SKM-1 (cell line): ENCODE data around the gene UPK1B.
A peak's percentile ranks its signal among the peaks of the same experiment; 100 is the strongest.

Experiments used
- DNase-seq: peaks from one replicate; lab custom pipeline; 2025; ENCODE audit not compliant: unreplicated experiment; lab: John Stamatoyannopoulos, UW

The UPK1B gene

GRCh38 chr3:119175872-119176756, 2.7 kb downstream of the UPK1B start:
- DNase-seq = no peak

DNA sequence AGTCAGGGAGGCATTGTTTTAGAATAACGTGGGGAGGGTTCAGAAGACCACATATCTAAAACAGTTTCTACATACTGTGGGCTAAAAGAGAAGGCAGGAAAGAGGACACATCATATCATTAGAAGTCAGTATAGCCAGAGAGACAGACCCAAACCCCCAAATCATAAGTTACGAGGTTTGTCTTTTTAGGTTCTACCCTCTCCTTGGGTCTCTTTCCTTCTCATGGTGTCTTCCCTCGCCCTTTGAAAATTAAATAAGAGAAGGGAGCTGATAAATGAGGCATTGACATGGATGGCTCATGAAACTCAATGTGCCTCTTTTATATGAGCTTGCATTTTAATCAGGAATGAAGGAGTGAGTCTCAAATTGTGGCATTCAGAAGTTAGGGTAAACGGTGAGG, 3.4 kb downstream of the UPK1B start:
- DNase-seq = no peak

GRCh38 chr3:119177321-119177720, 3.9 kb downstream of the UPK1B start:
- DNase-seq = no peak

DNA sequence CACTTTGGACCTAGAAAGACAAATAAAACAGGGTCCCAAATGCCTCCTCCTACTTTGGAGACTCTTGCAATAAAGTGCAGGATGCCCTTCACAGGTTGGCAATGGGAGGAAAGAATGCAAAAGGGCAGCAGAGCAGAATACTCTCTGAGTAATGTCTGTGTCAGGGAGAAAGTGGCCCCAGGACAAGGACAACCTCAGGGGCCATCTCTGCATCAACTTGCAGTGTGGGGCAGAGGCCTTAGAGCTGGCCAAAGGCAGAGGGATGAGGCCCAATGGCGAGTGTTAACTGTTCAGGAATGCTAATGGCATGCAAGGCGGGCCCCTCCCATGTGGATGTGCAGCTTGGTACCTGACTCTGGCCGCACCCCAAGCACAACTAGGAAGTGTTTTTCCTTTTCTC, 8.4 kb downstream of the UPK1B start:
- no peak for DNase-seq

GRCh38 chr3:119184111-119184510, 10.7 kb downstream of the UPK1B start:
- no peak for DNase-seq

DNA sequence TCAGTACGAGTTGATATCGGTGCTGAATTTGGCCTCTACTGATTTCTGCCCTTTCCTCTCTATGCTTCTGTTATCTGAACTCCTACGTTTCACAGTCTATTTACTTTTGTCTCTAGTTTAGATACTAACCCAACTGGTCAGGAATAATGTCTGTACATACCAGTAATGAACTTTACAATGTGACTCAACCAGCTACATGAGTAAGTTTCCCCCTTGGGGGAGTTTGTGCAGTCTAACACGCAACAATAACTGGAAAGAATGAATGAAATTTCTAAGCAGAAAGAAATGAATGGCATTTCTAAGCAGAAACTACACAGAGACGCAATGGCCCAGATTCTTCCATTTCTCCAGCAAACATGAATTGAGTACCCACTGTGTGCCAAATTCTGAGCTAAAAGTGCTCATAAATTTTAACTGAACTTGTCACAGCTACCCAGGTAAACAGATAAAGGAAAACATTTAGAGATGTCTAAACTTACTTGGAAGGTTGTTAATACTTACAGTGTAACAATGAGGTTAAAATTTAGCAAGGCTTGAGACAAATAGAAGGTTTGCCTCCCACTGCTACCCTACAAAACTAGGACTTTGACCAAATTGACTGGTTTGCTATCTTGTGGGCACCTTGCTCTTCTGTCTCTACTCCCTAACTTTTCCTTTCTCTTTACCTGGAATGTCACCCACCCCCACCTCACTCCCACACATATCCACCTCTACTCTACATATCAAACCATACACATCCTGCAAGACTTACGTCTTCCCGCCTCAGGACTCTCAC, 11.6 kb downstream of the UPK1B start:
- DNase-seq = no peak

DNA sequence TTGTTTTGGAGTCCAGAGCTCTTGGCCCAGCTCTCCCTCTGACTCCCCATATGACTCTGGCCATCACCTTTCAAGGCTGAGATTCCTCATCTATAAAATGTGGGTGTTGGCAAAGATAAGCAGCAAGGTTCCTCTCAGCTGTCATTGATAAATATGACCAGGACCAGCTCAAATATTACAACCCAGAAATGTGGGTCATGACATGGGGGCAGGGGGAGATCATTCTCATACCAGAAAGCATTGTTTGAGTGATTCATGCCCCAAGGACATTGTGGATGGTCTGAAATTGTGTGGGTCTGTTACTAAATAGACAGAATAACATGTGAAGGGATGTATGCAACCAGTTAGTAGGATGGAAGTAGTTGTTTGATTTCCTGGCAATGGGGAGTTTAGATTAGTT, 13.9 kb downstream of the UPK1B start:
- no peak for DNase-seq

GRCh38 chr3:119191800-119192199, 18.4 kb downstream of the UPK1B start:
- no peak for DNase-seq

- no peak for DNase-seq
Observed at GRCh38 chr3:119194237-119195150, 21.1 kb downstream of the UPK1B start.

DNA sequence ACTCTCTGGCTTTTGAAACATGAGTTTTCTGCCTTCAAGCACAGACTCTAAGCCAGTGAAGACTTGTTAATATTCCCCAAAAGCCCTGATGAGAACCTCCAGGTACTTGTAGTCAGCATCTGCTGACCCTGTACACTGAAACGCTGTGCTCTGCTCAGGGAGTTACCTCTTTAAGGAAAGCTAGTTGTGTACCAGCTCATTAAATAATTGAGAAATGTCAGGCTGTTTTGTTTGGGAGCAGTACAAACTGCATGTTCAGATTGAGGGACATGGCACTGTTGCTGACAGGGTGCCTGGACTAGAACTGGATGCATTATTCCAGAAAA, 21.7 kb downstream of the UPK1B start:
- DNase-seq = no peak

DNA sequence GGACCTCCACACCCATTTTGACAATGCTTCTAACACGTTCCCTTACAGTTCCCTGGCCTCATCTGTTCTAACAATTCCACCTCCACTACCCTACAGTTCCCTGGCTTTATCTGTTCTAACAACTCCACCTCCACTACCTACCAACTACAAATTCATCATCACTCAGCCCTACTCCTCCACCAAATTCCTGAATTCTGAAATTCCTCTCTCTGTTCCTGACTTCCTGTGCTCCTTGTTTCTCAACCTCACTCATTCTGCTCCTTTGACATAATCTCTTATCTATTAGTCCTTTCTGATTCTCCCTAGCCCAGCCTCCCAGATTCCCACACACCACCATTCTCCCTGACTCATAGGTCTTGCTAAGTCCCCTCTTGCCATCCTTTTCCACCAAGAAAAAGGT, 22.5 kb downstream of the UPK1B start:
- DNase-seq = no peak

DNA sequence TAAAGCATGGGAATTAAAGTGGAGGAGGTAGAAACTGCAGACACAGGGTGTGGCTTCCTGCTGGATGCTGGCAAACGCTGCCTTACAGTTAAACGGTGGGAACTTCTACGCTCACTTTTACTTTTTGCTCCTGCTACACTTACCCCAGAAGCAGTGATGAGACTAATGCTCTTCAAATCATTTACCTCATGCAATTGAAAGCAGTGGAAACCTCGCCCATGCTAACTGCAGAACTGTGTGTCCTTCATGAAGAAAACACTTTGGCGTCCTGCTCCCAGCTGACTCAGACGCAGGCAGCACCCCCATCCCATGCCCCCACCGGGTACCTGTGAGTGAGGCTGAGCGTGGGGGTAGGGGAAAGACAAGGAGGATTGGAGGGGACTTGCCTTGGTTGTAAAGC, 31.8 kb downstream of the UPK1B start:
- no peak for DNase-seq

DNA sequence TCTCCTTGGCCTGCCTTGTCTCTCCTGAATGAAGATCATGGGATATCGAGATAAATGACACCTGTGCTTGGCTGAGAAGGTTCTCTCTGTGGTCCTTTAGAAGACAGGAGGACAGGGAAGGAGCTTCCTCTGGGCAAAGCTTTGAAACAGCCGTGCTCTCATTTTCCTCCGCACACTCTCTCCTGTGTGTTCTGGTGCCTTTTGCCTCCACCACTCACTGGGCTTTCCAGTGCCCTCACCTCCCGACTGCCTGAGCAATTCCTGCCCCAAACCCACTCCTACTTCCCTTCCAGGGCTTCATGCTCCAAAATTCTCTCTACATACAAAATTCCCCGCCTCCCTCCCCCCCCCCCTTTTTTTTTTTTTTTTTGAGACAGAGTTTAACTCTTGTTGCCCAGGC, 32.3 kb downstream of the UPK1B start:
- no peak for DNase-seq

GRCh38 chr3:119206611-119207511, 33.5 kb downstream of the UPK1B start:
- peak; percentile 56 for DNase-seq

DNA sequence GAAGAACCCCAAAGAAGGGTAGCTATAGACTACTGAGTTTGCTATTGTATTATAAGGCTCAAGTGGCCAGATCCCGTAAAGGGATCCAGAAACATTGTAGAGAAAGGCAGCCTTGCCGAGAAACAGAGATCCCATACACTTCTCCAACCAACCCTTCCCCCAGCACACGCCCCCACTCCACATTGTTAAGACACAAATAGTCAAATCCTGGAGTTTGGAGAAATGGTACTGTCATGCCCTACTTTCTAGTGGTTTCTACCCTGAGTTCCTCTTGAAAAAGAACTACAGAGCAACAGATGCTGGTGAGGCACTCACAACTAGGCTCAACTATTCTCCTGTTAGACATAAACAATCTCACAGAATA, 34.1 kb downstream of the UPK1B start:
- DNase-seq = no peak

- DNase-seq = no peak
Observed at GRCh38 chr3:119211193-119211592, 37.8 kb downstream of the UPK1B start.

DNA sequence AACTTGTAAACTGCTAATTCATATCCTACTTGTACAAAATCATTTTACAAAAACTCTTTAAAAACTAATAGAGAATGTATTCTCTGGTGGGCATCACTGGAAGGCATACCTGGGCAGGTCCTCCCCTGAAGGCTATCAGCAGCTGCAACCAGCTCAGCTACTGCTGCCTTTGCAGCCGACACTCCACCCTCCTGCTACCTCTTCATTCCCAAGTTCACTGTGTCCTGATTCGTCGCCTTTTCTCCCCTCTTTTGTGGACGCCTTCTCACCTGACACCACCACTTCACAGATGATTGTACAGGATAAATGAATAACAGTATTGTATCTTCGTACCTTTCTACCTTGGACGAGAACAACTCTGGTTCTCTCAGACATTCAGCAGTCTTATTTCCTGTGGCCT, 38.4 kb downstream of the UPK1B start:
- DNase-seq = no peak

- DNase-seq = no peak
Observed at GRCh38 chr3:119219069-119219468, 45.7 kb downstream of the UPK1B start.

- DNase-seq = no peak
Observed at GRCh38 chr3:119220198-119220597, 46.8 kb downstream of the UPK1B start.

GRCh38 chr3:119220970-119221667, 47.7 kb downstream of the UPK1B start:
- DNase-seq = no peak
